ENCODE measurements around the gene NFAT5. TPM values are rescaled to one million over a fixed set of nuclear protein-coding genes. Genes with fewer than 3 reads are reported as not detected.

Gene NFAT5
- total and polyA plus RNA-seq, 8 donors = 3.7 to 23.6 (median 12.7) TPM

GRCh38 chr16:69651217-69651616 is 85.5 kb downstream of the NFAT5 start:
- no peak overlapping the region for H3K27ac ChIP-seq
- DNase-seq = no peak
- no peak for ATAC-seq
- no peaks in the 10 kb centered on the region for H3K4me1 ChIP-seq
- TF ChIP-seq CTCF (IDR thresholded peaks at IDR 0.05) = no peak
- no peaks in the 10 kb centered on the region for H3K9me3 ChIP-seq
- no peaks in the 10 kb centered on the region for H3K27me3 ChIP-seq
- FAIRE-seq = no peak
- peaks cover 0 to 43% (median 10%) of the 10 kb centered on the region in 3 donors for H3K36me3 ChIP-seq
- no peak overlapping the region for H3K4me3 ChIP-seq
- intact Hi-C loops (cut with DNase I) = no loop called here
- 94 to 97% methylated on average over 2 of the region's 2 CpGs for WGBS, 2 donors

- H3K27me3 ChIP-seq = no peaks in the 10 kb centered on the region
- no peaks in the 10 kb centered on the region for H3K4me1 ChIP-seq
- no peak overlapping the region for H3K4me3 ChIP-seq
- ATAC-seq (peak in 3 of 4 donors; percentile 22 to 54 (median 28)), DNase-seq (no peak), FAIRE-seq (no peak)
- peaks cover 0 to 32% (median 11%) of the 10 kb centered on the region in 3 donors for H3K36me3 ChIP-seq
- intact Hi-C loops (cut with DNase I) = no loop called here
- H3K27ac ChIP-seq = no peak overlapping the region
- no peaks in the 10 kb centered on the region for H3K9me3 ChIP-seq
- no peak for TF ChIP-seq CTCF (IDR thresholded peaks at IDR 0.05)
- 22 to 27% methylated on average over 3 of the region's 3 CpGs for whole genome bisulfite sequencing, 2 donors
These were observed 88.6 kb downstream of the NFAT5 start for GRCh38 chr16:69654280-69654931.

GRCh38 chr16:69660166-69660565 is 94.4 kb downstream of the NFAT5 start:
- no peaks in the 10 kb centered on the region for H3K27me3 ChIP-seq
- ATAC-seq = no peak

GRCh38 chr16:69662901-69663300 is 97.1 kb downstream of the NFAT5 start:
- no peak overlapping the region for H3K27ac ChIP-seq
- no peak for DNase-seq

More at GRCh38 chr16:69660166-69660565, 94.4 kb downstream of the NFAT5 start:
- no peak overlapping the region for H3K4me3 ChIP-seq
- FAIRE-seq (no peak), DNase-seq (no peak)
- TF ChIP-seq CTCF (IDR thresholded peaks at IDR 0.05) = no peak
- peaks cover 0 to 18% (median 11%) of the 10 kb centered on the region in 3 donors for H3K36me3 ChIP-seq
- H3K27ac ChIP-seq = no peak overlapping the region
- no peaks in the 10 kb centered on the region for H3K4me1 ChIP-seq
- 95% methylated on average over 4 of the region's 4 CpGs for WGBS, 2 donors
- intact Hi-C loops (cut with DNase I) = no loop called here
- no peaks in the 10 kb centered on the region for H3K9me3 ChIP-seq

More at GRCh38 chr16:69662901-69663300, 97.1 kb downstream of the NFAT5 start:
- no peaks in the 10 kb centered on the region for H3K27me3 ChIP-seq
- 84 to 87% methylated on average over 1 of the region's 1 CpG for WGBS, 2 donors
- no peak for ATAC-seq
- no peak for TF ChIP-seq CTCF (IDR thresholded peaks at IDR 0.05)
- intact Hi-C loops (cut with DNase I) = no loop called here
- no peak overlapping the region for H3K4me3 ChIP-seq
- peaks cover 0 to 4% (median 0%) of the 10 kb centered on the region in 3 donors for H3K36me3 ChIP-seq
- no peak for FAIRE-seq
- H3K9me3 ChIP-seq = no peaks in the 10 kb centered on the region
- H3K4me1 ChIP-seq = no peaks in the 10 kb centered on the region

Data from pancreas (tissue), 10 donors.